ENCODE results near the gene MRPS23.

The MRPS23 gene

GRCh38 chr17:57794841-57795240, 55.0 kb downstream of the MRPS23 start:
- DNase-seq: no peak

- DNase-seq: no peak
These were observed 61.1 kb downstream of the MRPS23 start for GRCh38 chr17:57788725-57789124.

- no peak for DNase-seq
These were observed 64.8 kb downstream of the MRPS23 start for GRCh38 chr17:57785022-57785421.

All from inflammatory macrophage (primary cell).